DND-41 (cell line): Measurements from ENCODE around the gene UBE3B.

Experiments used
- CTCF ChIP-seq: IDR thresholded peaks from 2 replicates; pipeline ENCODE4 v1.5.1; 2012; ENCODE audit warnings: borderline replicate concordance, low read length, moderate library complexity, mild to moderate bottlenecking; ENCODE audit not compliant: poor library complexity, severe bottlenecking; ENCODE audit errors: extremely low read depth
- EZH2 ChIP-seq: IDR thresholded peaks from 3 replicates; pipeline ENCODE4 v1.6.1; 2012; ENCODE audit warnings: borderline replicate concordance, low read depth, mild to moderate bottlenecking, moderate library complexity, low read length, inconsistent platforms; ENCODE audit not compliant: severe bottlenecking

GRCh38 chr12:109492371-109492770 is 14.9 kb downstream of the UBE3B start:
- TF ChIP-seq CTCF = no peak
- TF ChIP-seq EZH2 = no peak
